ENCODE data around the gene TNFSF4.
"Not testable (repeated sequence)": the region's sequence is repeated elsewhere in the genome, so short reads cannot be mapped to it uniquely, and the experiment has no call there.

TNFSF4 gene

DNA sequence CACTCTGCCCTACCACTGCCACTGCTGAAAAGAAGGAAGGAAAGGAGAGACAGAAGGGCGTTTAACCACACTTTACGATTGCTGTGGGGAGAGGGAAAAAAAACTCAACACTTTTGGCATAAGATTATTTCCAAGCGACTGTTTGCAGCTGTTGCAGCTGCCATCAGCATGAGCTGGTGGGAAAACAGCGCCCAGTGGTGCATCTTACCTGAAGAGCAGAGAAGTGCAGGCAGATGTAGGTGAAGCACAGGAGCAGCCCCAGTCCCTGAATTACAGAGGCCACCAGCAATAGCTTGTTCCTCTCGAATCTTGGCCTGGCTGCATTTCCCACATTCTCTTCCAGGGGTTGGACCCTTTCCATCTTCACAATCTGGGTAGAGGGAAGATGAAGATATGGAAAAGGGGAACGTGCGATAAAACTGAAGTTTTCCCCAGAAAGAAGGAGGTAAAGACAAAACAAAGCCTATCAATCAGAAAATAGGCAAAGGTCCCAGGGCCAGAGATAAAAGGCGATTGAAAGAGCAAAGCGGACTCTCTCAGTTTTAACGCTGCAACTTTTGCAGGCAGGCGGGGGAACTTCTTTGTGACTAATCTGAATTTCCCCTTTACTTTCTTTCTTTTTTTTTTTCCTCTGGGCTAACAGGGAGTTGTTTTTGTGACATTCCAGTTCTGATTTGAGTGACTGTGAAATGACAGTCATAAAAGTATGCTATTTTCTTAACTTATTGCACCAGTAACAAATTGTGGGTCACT lies at the start of gene TNFSF4:
TNFSF4 (minus strand) TSS at position 516 of the 753 bp plus-strand sequence; CDS start at position 361, 155 bp downstream.
- no peak for DNase-seq

DNA sequence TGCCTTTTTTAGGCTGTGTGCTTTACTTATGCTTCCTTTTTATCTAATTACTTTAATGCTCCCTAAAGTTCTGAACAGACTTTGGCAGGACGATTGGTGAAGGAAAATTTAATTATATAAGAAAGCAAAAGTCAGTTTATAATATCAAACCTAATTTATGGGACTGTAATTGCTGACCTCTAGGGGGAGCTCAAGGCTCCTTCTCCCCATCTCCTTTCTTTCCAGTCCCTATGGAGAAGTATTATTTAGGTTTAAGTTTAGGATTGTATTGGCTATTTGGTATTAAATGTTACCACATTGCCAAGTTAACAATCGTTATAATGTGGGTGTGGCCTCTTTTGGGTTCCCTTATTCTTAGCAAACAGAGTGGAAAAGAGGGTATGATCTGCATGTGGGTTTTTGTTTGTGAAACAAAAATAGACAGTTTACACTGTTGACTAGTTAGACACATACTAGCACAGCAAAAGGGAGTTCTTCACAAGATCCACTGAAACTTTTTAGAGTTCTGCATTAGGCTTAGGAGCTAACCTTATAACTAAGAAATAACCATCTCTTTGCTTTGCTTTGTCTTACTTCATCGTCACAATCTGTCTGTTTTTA lies 48.2 kb upstream of the TNFSF4 start:
- peak; percentile 75 for DNase-seq

DNA sequence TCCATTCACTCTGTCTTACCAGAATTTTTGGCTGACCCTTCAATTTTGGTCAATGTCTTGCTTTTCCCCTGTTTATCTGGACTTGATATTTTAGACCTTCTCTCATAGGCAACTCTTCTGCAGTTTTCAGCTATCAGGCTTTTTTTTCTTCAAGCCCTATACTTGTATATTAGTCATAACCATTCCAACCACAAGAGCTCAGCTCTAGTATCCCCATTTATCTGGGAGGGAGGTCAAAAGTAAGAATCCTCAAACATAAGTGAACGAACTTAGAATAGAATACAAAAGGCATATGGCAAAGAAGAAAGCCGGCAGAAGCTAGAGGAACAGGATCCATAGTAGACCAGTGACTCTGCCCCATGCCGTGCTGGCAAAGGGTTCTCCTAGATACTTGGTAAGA lies 45.9 kb upstream of the TNFSF4 start:
- DNase-seq: no peak

DNA sequence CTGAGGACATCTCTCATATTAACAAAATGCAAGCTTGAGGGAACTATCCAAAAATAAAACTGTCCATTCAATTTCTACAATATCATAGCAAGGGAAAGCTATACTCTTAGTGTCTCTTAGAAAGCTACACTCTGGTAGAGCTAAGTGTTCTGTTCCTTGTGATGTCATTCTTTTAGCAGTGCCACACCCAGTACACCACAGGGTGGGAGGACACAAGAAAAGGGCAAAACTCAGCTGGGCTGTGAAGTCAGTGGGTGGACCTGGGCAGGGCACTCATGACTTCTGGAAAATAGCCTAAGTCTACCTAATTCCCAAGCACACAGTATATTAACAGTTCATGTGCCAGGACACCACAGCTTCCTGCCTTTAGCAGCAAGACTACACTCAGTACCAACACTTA lies 42.2 kb upstream of the TNFSF4 start:
- DNase-seq: no peak

DNA sequence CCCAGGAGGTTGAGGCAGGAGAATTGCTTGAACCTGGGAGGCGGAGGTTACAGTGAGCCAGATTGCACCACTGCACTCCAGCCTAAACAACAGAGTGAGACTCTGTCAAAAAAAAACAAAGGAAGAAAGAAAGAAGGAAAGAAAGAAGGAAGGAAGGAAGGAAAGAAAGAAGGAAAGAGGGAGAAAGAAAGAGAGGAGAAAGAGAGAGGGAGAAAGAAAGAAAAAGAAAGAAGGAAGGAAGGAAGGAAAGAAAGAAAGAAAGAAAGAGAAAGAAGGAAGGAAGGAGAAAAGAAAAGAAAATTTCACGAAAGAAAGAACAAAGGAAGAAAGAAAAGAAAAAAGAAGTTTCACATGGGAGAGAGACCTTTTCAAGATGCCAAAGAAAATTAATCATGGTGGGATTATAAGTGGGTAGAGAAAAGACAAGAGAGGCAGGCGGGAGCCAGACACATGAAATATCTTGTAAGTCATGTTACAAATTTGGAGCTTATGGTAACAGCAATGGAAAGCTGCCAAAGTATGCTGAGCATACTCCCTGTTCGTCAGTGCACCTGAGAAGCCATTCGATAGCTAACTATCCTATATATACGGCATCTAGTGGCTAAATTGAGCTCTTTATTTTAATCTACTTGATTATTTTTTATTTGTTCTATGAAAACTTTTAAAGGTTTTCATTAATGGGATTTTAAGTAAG lies 41.3 kb upstream of the TNFSF4 start:
- DNase-seq: no peak

DNA sequence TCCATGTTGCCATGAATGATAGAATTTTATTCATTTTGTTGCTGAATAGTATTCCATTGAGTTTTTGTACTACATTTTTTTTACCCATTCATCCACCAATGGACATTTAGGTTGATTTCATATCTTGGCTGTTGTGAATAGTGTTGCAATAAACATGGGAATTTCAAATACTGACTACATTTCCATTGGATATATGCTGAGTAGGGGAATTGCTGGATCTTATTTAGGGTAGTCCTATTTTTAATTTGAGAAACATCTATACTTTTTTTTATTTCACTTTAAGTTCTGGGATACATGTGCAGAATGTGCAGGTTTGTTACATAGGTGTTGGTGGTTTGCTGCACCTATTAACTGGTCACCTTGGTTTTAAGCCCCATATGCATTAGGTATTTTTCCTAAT lies 38.8 kb upstream of the TNFSF4 start:
- no peak for DNase-seq

GRCh38 chr1:173243300-173243699 lies 36.2 kb upstream of the TNFSF4 start:
- no peak for DNase-seq

DNA sequence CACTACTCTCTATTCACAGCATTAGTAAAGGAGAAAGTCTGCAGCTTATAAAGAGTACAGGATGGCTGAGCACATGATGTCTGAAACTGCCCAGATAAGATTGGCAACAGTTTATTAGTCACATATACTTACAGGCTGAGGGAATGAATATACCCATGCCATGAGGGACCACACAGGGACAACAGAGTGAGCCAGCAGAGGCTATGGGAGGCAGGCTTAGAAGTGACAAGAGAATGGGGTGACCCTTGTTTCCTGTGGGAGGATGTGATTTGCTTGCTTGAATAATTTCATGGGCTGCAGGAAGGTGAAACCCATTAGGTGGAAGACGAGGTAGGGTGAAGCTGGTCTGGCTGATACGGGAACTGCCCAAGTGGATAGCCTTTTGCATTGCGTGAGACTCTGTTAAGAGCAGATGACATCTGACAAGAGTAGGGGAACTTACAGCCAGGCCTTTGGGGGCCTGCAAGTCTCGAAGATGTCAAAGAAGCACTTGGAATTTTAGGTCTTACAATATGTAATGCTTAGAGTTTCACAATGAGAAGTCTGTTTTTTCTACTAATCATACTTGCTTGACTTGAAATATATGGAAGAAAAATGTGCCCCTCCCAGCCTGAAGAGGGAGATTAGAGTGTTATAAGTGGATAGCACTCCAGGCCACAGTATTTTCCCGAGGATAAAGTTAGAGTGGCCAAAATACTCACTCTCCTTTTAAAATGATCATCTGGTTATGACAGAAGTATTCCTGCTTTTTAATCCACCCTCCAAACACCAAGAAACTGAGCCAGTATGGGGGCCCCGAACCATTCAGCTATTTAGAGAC lies 34.6 kb upstream of the TNFSF4 start:
- DNase-seq: no peak

GRCh38 chr1:173240609-173241008 lies 33.5 kb upstream of the TNFSF4 start:
- DNase-seq: no peak

GRCh38 chr1:173239058-173239457 lies 31.9 kb upstream of the TNFSF4 start:
- no peak for DNase-seq

- no peak for DNase-seq
Measured at GRCh38 chr1:173234899-173235298, 27.8 kb upstream of the TNFSF4 start.

DNA sequence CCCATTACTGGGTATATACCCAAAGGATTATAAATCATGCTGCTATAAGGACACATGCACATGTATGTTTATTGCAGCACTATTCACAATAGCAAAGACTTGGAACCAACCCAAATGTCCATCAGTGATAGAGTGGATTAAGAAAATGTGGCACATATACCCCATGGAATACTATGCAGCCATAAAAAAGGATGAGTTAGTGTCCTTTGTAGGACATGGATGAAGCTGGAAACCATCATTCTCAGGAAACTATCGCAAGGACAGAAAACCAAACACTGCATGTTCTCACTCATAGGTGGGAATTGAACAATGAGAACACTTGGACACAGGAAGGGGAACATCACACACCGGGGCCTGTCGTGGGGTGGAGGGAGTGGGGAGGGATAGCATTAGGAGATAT lies 27.3 kb upstream of the TNFSF4 start:
- not testable (repeated sequence) for DNase-seq

GRCh38 chr1:173229031-173229430 lies 21.9 kb upstream of the TNFSF4 start:
- not testable (repeated sequence) for DNase-seq

DNA sequence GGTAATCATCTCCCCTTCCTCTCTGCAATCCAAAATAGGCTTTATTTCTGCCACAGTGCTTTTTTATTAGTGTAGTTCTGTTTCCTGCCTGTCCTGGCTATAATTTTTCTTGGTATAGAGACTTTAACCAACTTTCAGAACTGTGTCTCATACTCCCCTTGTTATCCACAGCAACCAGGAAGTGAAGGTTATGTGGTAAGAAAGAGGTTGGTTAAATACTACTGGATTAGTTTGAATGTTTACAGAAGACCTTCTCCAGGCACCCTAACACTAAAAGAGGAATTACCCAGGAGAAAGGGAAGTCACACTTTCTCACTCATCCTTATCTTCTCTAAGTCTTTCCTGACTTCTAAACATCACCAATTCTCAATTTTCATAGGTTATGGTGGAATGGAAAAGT lies 17.8 kb upstream of the TNFSF4 start:
- DNase-seq: no peak

DNA sequence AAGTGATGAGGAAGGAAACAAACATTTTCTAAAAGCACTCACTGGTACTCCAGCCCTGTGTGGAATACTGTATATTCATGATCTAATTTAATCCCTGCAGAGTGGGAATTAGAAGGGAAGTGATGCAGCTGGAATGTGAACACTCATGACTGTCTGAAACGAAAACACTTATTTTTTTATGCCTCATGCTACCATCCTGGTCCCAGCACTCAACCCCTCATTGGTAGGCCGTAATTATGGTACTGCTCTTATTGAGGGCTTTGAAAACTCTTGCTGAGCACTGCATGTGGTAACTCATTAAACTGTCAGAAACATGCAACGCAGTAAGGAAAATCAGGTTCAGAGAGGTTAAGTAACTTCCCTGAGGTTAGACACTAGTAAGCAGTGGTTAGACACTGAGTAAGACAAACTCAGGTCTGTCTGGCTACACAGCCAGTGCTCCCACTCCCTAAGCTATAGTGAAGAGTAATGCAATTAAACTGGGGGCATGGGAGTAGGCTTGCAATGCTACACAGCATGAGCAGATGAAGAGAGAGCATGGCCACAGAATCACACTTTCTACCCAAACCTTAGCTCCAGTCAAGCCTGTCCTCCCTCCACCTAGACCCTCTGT lies 17.3 kb upstream of the TNFSF4 start:
- no peak for DNase-seq

GRCh38 chr1:173223031-173223380 lies 15.9 kb upstream of the TNFSF4 start:
- no peak for DNase-seq

GRCh38 chr1:173222149-173223030 lies 15.3 kb upstream of the TNFSF4 start:
- DNase-seq: no peak

DNA sequence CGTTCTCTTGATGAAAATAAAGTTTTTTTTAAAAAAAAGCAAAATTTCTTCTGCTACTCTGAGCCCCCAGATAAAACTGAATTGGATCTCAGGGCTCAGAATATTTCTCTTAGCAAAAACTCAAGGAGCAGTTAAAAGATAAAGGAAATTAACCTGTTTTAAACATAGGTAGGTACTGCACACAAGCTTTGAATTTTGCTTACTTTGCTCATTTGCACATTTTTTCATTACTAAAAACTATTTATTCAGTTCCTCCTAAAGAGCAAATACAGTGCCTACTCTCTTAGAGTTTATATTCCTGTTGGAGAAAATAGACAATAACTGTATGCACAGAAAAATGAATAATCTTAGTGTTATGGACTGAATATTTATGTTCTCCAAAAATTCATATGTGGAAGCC lies 13.0 kb upstream of the TNFSF4 start:
- no peak for DNase-seq

- DNase-seq: no peak
Measured at GRCh38 chr1:173213665-173214064, 6.5 kb upstream of the TNFSF4 start.

GRCh38 chr1:173212952-173213491 lies 5.9 kb upstream of the TNFSF4 start:
- no peak for DNase-seq

GRCh38 chr1:173210716-173211231 lies 3.6 kb upstream of the TNFSF4 start:
- no peak for DNase-seq
